T-helper 2 cell (primary cell): Measurements from ENCODE around the gene SMAD4.
"Not testable (repeated sequence)": the region's sequence is repeated elsewhere in the genome, so short reads cannot be mapped to it uniquely, and the experiment has no call there.

ENCODE experiments used
- DNase-seq, 5 experiments: peaks; one replicate each; pipeline versions ENCODE4 v3.0.0 to v3.0.0-alpha.2; 2012 to 2022

The SMAD4 gene

GRCh38 chr18:51116996-51117395 lies 87.0 kb downstream of the SMAD4 start:
- not testable (repeated sequence) for DNase-seq

GRCh38 chr18:51119561-51119960 lies 89.5 kb downstream of the SMAD4 start:
- not testable (repeated sequence) for DNase-seq

- DNase-seq: not testable (repeated sequence)
Observed at GRCh38 chr18:51119976-51120375, 90.0 kb downstream of the SMAD4 start.

- DNase-seq: no peak
Observed at GRCh38 chr18:51120809-51121596, 91.0 kb downstream of the SMAD4 start.

- DNase-seq: no peak
Observed at GRCh38 chr18:51121597-51121857, 91.5 kb downstream of the SMAD4 start.

GRCh38 chr18:51122266-51123045 lies 92.4 kb downstream of the SMAD4 start:
- no peak for DNase-seq

- no peak for DNase-seq
Observed at GRCh38 chr18:51123046-51123395, 93.0 kb downstream of the SMAD4 start.

GRCh38 chr18:51123481-51123880 lies 93.5 kb downstream of the SMAD4 start:
- DNase-seq: no peak

- DNase-seq: no peak
Observed at GRCh38 chr18:51123936-51124486, 94.0 kb downstream of the SMAD4 start.

- no peak for DNase-seq
Observed at GRCh38 chr18:51125976-51126375, 96.0 kb downstream of the SMAD4 start.

- no peak for DNase-seq
Observed at GRCh38 chr18:51127664-51128063, 97.7 kb downstream of the SMAD4 start.

- no peak for DNase-seq
Observed at GRCh38 chr18:51128533-51128932, 98.5 kb downstream of the SMAD4 start.

- DNase-seq: no peak
Observed at GRCh38 chr18:51132256-51132935, 102.4 kb downstream of the SMAD4 start.

GRCh38 chr18:51133580-51134160 lies 103.7 kb downstream of the SMAD4 start:
- DNase-seq: no peak
